ENCODE data around the gene VSTM5.

VSTM5 gene

GRCh38 chr11:93842461-93842860, 8.0 kb downstream of the VSTM5 start:
- no peak for DNase-seq (ENCODE audit: low read depth in 3 of 3)

- DNase-seq (ENCODE audit: low read depth in 3 of 3), result no peak
Observed at GRCh38 chr11:93842034-93842433, 8.4 kb downstream of the VSTM5 start.

- no peak for DNase-seq (ENCODE audit: low read depth in 3 of 3)
Observed at GRCh38 chr11:93841446-93841845, 9.0 kb downstream of the VSTM5 start.

- DNase-seq (ENCODE audit: low read depth in 3 of 3), result no peak
Observed at GRCh38 chr11:93840981-93841380, 9.4 kb downstream of the VSTM5 start.

- DNase-seq (ENCODE audit: low read depth in 3 of 3), result no peak
Observed at GRCh38 chr11:93840180-93840579, 10.2 kb downstream of the VSTM5 start.

GRCh38 chr11:93838967-93839366, 11.5 kb downstream of the VSTM5 start:
- no peak for DNase-seq (ENCODE audit: low read depth in 3 of 3)

- DNase-seq (ENCODE audit: low read depth in 3 of 3), result no peak
Observed at GRCh38 chr11:93832780-93833179, 17.6 kb downstream of the VSTM5 start.

- no peak for DNase-seq (ENCODE audit: low read depth in 3 of 3)
Observed at GRCh38 chr11:93831343-93832127, 18.9 kb downstream of the VSTM5 start.

- DNase-seq (ENCODE audit: low read depth in 3 of 3), result no peak
Observed at GRCh38 chr11:93829598-93829997, 20.8 kb downstream of the VSTM5 start.

- no peak for DNase-seq (ENCODE audit: low read depth in 3 of 3)
Observed at GRCh38 chr11:93827363-93827762, 23.1 kb downstream of the VSTM5 start.

- DNase-seq (ENCODE audit: low read depth in 3 of 3), result no peak
Observed at GRCh38 chr11:93823210-93823609, 27.2 kb downstream of the VSTM5 start.

GRCh38 chr11:93822359-93822758, 28.1 kb downstream of the VSTM5 start:
- no peak for DNase-seq (ENCODE audit: low read depth in 3 of 3)

GRCh38 chr11:93821617-93822016, 28.8 kb downstream of the VSTM5 start:
- no peak for DNase-seq (ENCODE audit: low read depth in 3 of 3)

GRCh38 chr11:93820847-93821246, 29.6 kb downstream of the VSTM5 start:
- DNase-seq (ENCODE audit: low read depth in 3 of 3), result no peak

- DNase-seq (ENCODE audit: low read depth in 3 of 3), result no peak
Observed at GRCh38 chr11:93819966-93820695, 30.3 kb downstream of the VSTM5 start.

GRCh38 chr11:93817426-93818348, 32.7 kb downstream of the VSTM5 start:
- no peak for DNase-seq (ENCODE audit: low read depth in 3 of 3)

- DNase-seq (ENCODE audit: low read depth in 3 of 3), result no peak
Observed at GRCh38 chr11:93814966-93815633, 35.3 kb downstream of the VSTM5 start.

- no peak for DNase-seq (ENCODE audit: low read depth in 3 of 3)
Observed at GRCh38 chr11:93813974-93814373, 36.4 kb downstream of the VSTM5 start.

- DNase-seq (ENCODE audit: low read depth in 3 of 3), result no peak
Observed at GRCh38 chr11:93807980-93808379, 42.4 kb downstream of the VSTM5 start.

GRCh38 chr11:93804879-93805278, 45.5 kb downstream of the VSTM5 start:
- DNase-seq (ENCODE audit: low read depth in 3 of 3), result no peak

- DNase-seq (ENCODE audit: low read depth in 3 of 3), result no peak
Observed at GRCh38 chr11:93801366-93801765, 49.1 kb downstream of the VSTM5 start.

Measured in stimulated activated CD4-positive, alpha-beta T cell treated with anti-CD3 and anti-CD28 coated beads, TNF-alpha, amount 100 ng/mL, for 48 hours (primary cell).